IMR-90 (cell line): ENCODE measurements around the gene OLAH. TPM values are rescaled to one million over a fixed set of nuclear protein-coding genes. Genes with fewer than 3 reads are reported as not detected.

Experiments used
- ATAC-seq: fragments of 200-7000 bp; cut with Tn5 transposase; 2 replicates; pipeline ENCODE4 v1.9.1; 2020; ENCODE audit warnings: low read depth, mild to moderate bottlenecking, moderate library complexity
- BruUV-seq: library from RNA; stranded (reverse); fragments of 400-500 nt; replicated peaks from 2 replicates; lab custom pipeline; 2021; lab: Mats Ljungman, UMichigan
- CTCF ChIA-PET: fragments of 300-600 bp; formaldehyde crosslinking; extraction: SDS; loops from one replicate; lab custom pipeline; 2021; ENCODE audit warnings: antibody characterized with exemption; lab: Yijun Ruan, JAX
- POLR2A ChIA-PET: fragments of 300-600 bp; sonication (Branson Sonifier 250); formaldehyde crosslinking; loops from one replicate; lab custom pipeline; 2022; ENCODE audit warnings: antibody characterized with exemption; ENCODE audit not compliant: unreplicated experiment; lab: Charles Lee
- DNase-seq: peaks from one replicate; pipeline ENCODE4 v3.0.0; 2013
- H2AFZ ChIP-seq: replicated peaks from 2 replicates; pipeline ENCODE3; 2013; ENCODE audit warnings: low read length, mild to moderate bottlenecking; ENCODE audit not compliant: poor library complexity
- H2AK5ac ChIP-seq: 2 replicates; pipeline ENCODE4 v1.6.1; 2013; ENCODE audit warnings: low read depth, low read length, inconsistent platforms
- H2AK9ac ChIP-seq: replicated peaks from 2 replicates; pipeline ENCODE3; 2013; ENCODE audit warnings: mild to moderate bottlenecking, low read depth, low read length, moderate library complexity; ENCODE audit not compliant: poor library complexity
- H2BK120ac ChIP-seq: 2 replicates; pipeline ENCODE4 v1.6.1; 2013; ENCODE audit warnings: low read depth, low read length, inconsistent platforms
- H2BK15ac ChIP-seq: 3 replicates; pipeline ENCODE4 v1.6.1; 2013; ENCODE audit warnings: low read depth, low read length, inconsistent platforms
- H2BK20ac ChIP-seq: 2 replicates; pipeline ENCODE4 v1.6.1; 2013; ENCODE audit warnings: low read depth, mild to moderate bottlenecking, inconsistent platforms, low read length, moderate library complexity
- H2BK5ac ChIP-seq: 2 replicates; pipeline ENCODE4 v1.6.1; 2013; ENCODE audit warnings: mild to moderate bottlenecking, low read depth, low read length, inconsistent platforms; ENCODE audit not compliant: poor library complexity, severe bottlenecking
- H3K14ac ChIP-seq: replicated peaks from 2 replicates; pipeline ENCODE4 v1.6.1; 2013; ENCODE audit warnings: low read depth, low read length, inconsistent platforms
- H3K18ac ChIP-seq: 2 replicates; pipeline ENCODE4 v1.6.1; 2013; ENCODE audit warnings: low read depth, low read length, control low read depth
- H3K23ac ChIP-seq: 2 replicates; pipeline ENCODE4 v1.6.1; 2013; ENCODE audit warnings: low read depth, low read length, inconsistent platforms
- H3K27ac ChIP-seq: 2 replicates; pipeline ENCODE4 v1.5.1; 2013; ENCODE audit warnings: mild to moderate bottlenecking, control low read depth, low read length; ENCODE audit not compliant: insufficient read depth
- H3K27me3 ChIP-seq: 2 replicates; pipeline ENCODE4 v1.6.1; 2013; ENCODE audit warnings: low read length; ENCODE audit not compliant: control insufficient read depth, insufficient read depth
- H3K36me3 ChIP-seq: 2 replicates; pipeline ENCODE4 v1.6.1; 2013; ENCODE audit warnings: low read length, mixed read lengths; ENCODE audit not compliant: control insufficient read depth, insufficient read depth
- H3K4ac ChIP-seq: 2 replicates; pipeline ENCODE4 v1.6.1; 2013; ENCODE audit warnings: low read depth, low read length, inconsistent platforms
- H3K4me1 ChIP-seq: 2 replicates; pipeline ENCODE4 v1.6.1; 2013; ENCODE audit warnings: low read length, mixed read lengths; ENCODE audit not compliant: control insufficient read depth, insufficient read depth
- H3K4me2 ChIP-seq: 2 replicates; pipeline ENCODE4 v1.6.1; 2013; ENCODE audit warnings: low read depth, mild to moderate bottlenecking, control low read depth, low read length, moderate library complexity
- H3K4me3 ChIP-seq: 2 replicates; pipeline ENCODE4 v1.5.1; 2013; ENCODE audit warnings: low read depth, mild to moderate bottlenecking, control low read depth, low read length, moderate library complexity; ENCODE audit not compliant: insufficient read depth
- H3K56ac ChIP-seq: 2 replicates; pipeline ENCODE4 v1.6.1; 2013; ENCODE audit warnings: low read length, inconsistent platforms; ENCODE audit not compliant: insufficient read depth; ENCODE audit errors: extremely low read depth
- H3K79me1 ChIP-seq, 2 experiments: 2 replicates each; pipeline ENCODE4 v1.6.1; 2013; ENCODE audit warnings: low read length in 2 of 2, inconsistent platforms in 1 of 2, low read depth in 1 of 2
- H3K9ac ChIP-seq: 2 replicates; pipeline ENCODE4 v1.6.1; 2013; ENCODE audit warnings: low read depth, low read length, control low read depth
- H3K9me1 ChIP-seq: 2 replicates; pipeline ENCODE4 v1.6.1; 2013; ENCODE audit warnings: low read length, inconsistent platforms; ENCODE audit not compliant: insufficient read depth
- H3K9me3 ChIP-seq: 2 replicates; pipeline ENCODE4 v1.6.1; 2013; ENCODE audit warnings: low read length; ENCODE audit not compliant: control insufficient read depth, insufficient read depth
- H4K20me1 ChIP-seq: 2 replicates; pipeline ENCODE4 v1.6.1; 2013; ENCODE audit warnings: low read length, inconsistent platforms; ENCODE audit not compliant: insufficient read depth
- H4K5ac ChIP-seq: 2 replicates; pipeline ENCODE4 v1.6.1; 2013; ENCODE audit warnings: mild to moderate bottlenecking, low read depth, low read length, control low read depth
- H4K8ac ChIP-seq, 2 experiments: 2 replicates each; pipeline ENCODE4 v1.6.1; 2013; ENCODE audit warnings: low read depth in 2 of 2, low read length in 2 of 2, control low read depth in 1 of 2, inconsistent platforms in 1 of 2
- H4K91ac ChIP-seq: 2 replicates; pipeline ENCODE4 v1.6.1; 2013; ENCODE audit warnings: low read depth, low read length, inconsistent platforms; ENCODE audit not compliant: insufficient read depth
- BHLHE40 ChIP-seq: fragments of 150-350 bp; IDR thresholded peaks from 2 replicates; pipeline ENCODE4 v1.6.1; 2016; ENCODE audit warnings: mild to moderate bottlenecking, low read depth, low read length
- CEBPB ChIP-seq: IDR thresholded peaks from 2 replicates; pipeline ENCODE4 v1.6.1; 2012; ENCODE audit warnings: low read depth, low read length, improper control_type of control experiment
- CHD1 ChIP-seq: IDR thresholded peaks from 2 replicates; pipeline ENCODE4 v1.6.1; 2012; ENCODE audit warnings: low read depth, low read length, improper control_type of control experiment
- FOS ChIP-seq: fragments of 150-350 bp; IDR thresholded peaks from 2 replicates; pipeline ENCODE4 v1.6.1; 2016; ENCODE audit warnings: low read depth, low read length
- MAFK ChIP-seq: IDR thresholded peaks from 2 replicates; pipeline ENCODE4 v1.6.1; 2012; ENCODE audit warnings: low read depth, low read length, improper control_type of control experiment
- MAZ ChIP-seq: IDR thresholded peaks from 2 replicates; pipeline ENCODE4 v1.6.1; 2012; ENCODE audit warnings: low read depth, mild to moderate bottlenecking, low read length, improper control_type of control experiment, moderate library complexity, borderline replicate concordance
- NFE2L2 ChIP-seq: fragments of 150-350 bp; IDR thresholded peaks from 2 replicates; pipeline ENCODE4 v1.6.1; 2016; ENCODE audit warnings: low read depth, mild to moderate bottlenecking, low read length
- POLR2A ChIP-seq: IDR thresholded peaks from 2 replicates; pipeline ENCODE4 v1.6.1; 2012; ENCODE audit warnings: mild to moderate bottlenecking, low read depth, low read length
- RAD21 ChIP-seq: IDR thresholded peaks from 2 replicates; pipeline ENCODE4 v1.6.1; 2012; ENCODE audit warnings: low read length, improper control_type of control experiment
- RCOR1 ChIP-seq: IDR thresholded peaks from 2 replicates; pipeline ENCODE4 v1.6.1; 2012; ENCODE audit warnings: mild to moderate bottlenecking, low read length, improper control_type of control experiment; ENCODE audit not compliant: insufficient replicate concordance
- RFX5 ChIP-seq: IDR thresholded peaks from 2 replicates; pipeline ENCODE4 v1.8.0; 2012; ENCODE audit warnings: low read depth, mild to moderate bottlenecking, low read length, moderate library complexity
- WGBS, 2 experiments: methylation state at CpG; one replicate each; pipeline versions ENCODE4 v1.1.5 to v1.1.7; 2013; ENCODE audit warnings: missing lambda C conversion rate in 2 of 2; ENCODE audit not compliant: insufficient read length in 1 of 2; ENCODE audit errors: extremely low coverage in 2 of 2; 5-methylcytosine and 5-hydroxymethylcytosine counted together
- dilution Hi-C: fragments of 300-500 bp; cut with HindIII; formaldehyde crosslinking; loops from one replicate; pipeline ENCODE4 v1.14.3; 2018; ENCODE audit warnings: low sequenced_read_pairs; ENCODE audit not compliant: unreplicated experiment
- in situ Hi-C: fragments of 300-500 bp; cut with MboI; formaldehyde crosslinking; loops from 3 replicates; pipeline ENCODE4 v1.14.3; 2019; ENCODE audit warnings: low sequenced_read_pairs, inconsistent platforms, mixed read lengths
- intact Hi-C: fragments of 100-400 bp; cut with micrococcal nuclease; formaldehyde crosslinking; loops from 2 replicates; pipeline ENCODE4 v1.10.0; 2022
- polyA plus RNA-seq, 3 experiments: library from polyadenylated mRNA; depleted of rRNA; stranded (reverse); fragments of >200 nt; gene quantifications; 2 replicates each; pipeline ENCODE4 v1.2.3, GENCODE V29; 2012; ENCODE audit warnings: low replicate concordance in 1 of 3
- total RNA-seq: library from RNA; depleted of rRNA; stranded (reverse); fragments of >200 nt; gene quantifications from 2 replicates; pipeline ENCODE4 v1.2.3, GENCODE V29; 2012
- TF ChIP-seq, protein P1 (sequence below): fragments of 150-350 bp; IDR thresholded peaks from 2 replicates; pipeline ENCODE4 v1.6.1; 2016; ENCODE audit warnings: low read depth, mild to moderate bottlenecking, low read length, moderate library complexity, borderline replicate concordance
- TF ChIP-seq, protein P2 (sequence below): conservative IDR thresholded peaks from 2 replicates; pipeline ENCODE4 v1.5.1; 2012; ENCODE audit warnings: mild to moderate bottlenecking, low read depth, low read length, improper control_type of control experiment

The OLAH gene
- total and polyA plus RNA-seq, 2 of the 4 experiments (the other 2 are of a cell fraction) = not detected

DNA sequence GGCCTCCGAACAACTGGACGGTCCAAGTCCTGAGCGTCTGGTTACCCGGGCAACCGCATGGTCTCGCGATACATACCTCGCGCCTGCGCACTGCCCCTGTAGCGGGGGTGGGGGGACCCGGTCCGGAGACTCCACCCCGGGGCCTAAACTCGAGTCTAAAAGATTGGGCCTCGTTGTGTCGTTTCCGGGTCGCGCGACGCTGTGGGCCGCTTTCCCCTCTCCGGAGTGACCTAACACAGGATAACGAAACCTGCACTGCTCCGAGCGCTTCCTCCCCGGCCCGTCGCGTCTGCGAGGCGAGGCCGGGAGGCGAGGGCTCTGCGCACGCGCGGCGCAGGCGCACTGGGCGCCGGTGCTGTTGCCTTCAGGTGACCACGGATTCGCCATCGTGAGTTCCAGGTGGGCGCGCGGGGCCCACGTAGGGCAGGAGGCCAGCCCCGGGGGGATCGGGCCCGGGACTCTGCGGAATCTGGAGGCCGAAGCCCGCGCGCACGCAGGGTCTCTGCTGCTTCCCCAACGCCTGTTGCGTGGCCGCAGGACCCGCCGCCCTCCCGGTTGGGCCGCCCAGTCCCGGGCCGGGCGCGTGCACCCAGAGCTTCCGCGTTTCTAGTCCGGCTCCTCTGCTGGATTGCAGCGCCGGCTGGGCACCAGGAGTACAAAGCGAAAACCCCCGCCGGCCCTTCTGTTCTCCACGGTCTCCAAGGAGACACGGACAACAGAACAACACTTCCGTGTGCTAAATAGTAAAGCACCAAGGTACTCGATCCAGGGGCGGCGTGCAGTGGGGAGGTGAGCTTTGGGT is 53.5 kb downstream of the OLAH start, which contains the start of gene RPP38 (continued):
- TF ChIP-seq, protein P1, sequence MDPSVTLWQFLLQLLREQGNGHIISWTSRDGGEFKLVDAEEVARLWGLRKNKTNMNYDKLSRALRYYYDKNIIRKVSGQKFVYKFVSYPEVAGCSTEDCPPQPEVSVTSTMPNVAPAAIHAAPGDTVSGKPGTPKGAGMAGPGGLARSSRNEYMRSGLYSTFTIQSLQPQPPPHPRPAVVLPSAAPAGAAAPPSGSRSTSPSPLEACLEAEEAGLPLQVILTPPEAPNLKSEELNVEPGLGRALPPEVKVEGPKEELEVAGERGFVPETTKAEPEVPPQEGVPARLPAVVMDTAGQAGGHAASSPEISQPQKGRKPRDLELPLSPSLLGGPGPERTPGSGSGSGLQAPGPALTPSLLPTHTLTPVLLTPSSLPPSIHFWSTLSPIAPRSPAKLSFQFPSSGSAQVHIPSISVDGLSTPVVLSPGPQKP = no peak
- TF ChIP-seq CEBPB (no peak), RAD21 (no peak)

DNA sequence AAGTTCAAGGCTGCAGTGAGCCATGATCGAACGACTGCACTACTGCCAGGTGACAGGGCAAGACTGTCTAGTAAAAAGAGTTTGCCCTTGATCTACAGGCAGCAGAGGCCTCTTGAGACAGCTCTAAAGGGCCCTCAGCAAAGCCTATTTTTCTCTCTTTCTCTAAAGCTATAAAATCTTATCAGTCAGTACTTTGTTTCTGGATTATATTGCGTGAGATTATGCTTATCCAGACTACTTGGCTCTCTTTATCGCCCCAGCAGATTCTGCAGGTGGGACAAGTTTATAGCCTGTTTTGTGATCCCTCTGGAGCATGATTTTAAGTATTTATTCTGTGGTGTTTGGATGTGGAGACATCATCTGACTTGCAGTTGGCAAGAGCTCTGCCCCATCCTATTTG is 56.1 kb downstream of the OLAH start:
- Histone ChIP-seq H3K27ac (no peak overlapping the region), H3K27me3 (no peaks in the 10 kb centered on the region), H3K9ac (no peak overlapping the region), H3K9me1 (peaks cover 4% of the 10 kb centered on the region; the same call in 1 of the 2 replicates), H3K56ac (no peak overlapping the region), H2AFZ (no peak overlapping the region), H2AK9ac (no peak overlapping the region), H4K8ac (no peak overlapping the region), H3K4me2 (no peak overlapping the region), H3K9me3 (no peaks in the 10 kb centered on the region), H3K4me3 (no peak overlapping the region), H3K23ac (no peak overlapping the region), H2BK5ac (no peak overlapping the region), H2BK120ac (no peak overlapping the region), H4K91ac (no peak overlapping the region), H4K20me1 (no peaks in the 10 kb centered on the region; the same call in 1 of the 2 replicates), H3K36me3 (peaks cover 14% of the 10 kb centered on the region), H3K4me1 (no peaks in the 10 kb centered on the region; the same call in 1 of the 2 replicates), H2BK15ac (no peak overlapping the region), H2BK20ac (no peak overlapping the region), H4K5ac (no peak overlapping the region), H2AK5ac (no peak overlapping the region), H3K4ac (no peak overlapping the region), H3K18ac (no peak overlapping the region), H3K14ac (no peak overlapping the region), H3K79me1 (peaks cover 27 to 48% of the 10 kb centered on the region in 2 experiments)
- dilution Hi-C loops = no loop called here
- CTCF ChIA-PET = interaction anchor here (1.1 kb wide), 1 partner anchor 150 kb away, joined by 3 read pairs; no protein-coding TSS in a partner anchor
- POLR2A ChIA-PET = no interaction called here
- ATAC-seq (no peak), DNase-seq (no peak)
- WGBS, 2 experiments = 100% methylated on average over 2 of the region's 4 CpGs; no CpG with 5 or more reads in 1 of the 2 experiments
- intact Hi-C loops = loop anchor here (10.0 kb wide), 3 partner anchors 225 to 585 kb away; partner anchors contain the start of genes CDNF, HSPA14, MSANTD7 and SUV39H2
- BruUV-seq = no TSS peak
- in situ Hi-C loops = loop anchor here (25.0 kb wide), 1 partner anchor 588 kb away; no protein-coding TSS in a partner anchor
- TF ChIP-seq NFE2L2 (no peak), CHD1 (no peak), RCOR1 (no peak), MAZ (no peak), BHLHE40 (no peak), RFX5 (no peak), FOS (no peak), POLR2A (no peak), MAFK (no peak)
- TF ChIP-seq, protein P2, sequence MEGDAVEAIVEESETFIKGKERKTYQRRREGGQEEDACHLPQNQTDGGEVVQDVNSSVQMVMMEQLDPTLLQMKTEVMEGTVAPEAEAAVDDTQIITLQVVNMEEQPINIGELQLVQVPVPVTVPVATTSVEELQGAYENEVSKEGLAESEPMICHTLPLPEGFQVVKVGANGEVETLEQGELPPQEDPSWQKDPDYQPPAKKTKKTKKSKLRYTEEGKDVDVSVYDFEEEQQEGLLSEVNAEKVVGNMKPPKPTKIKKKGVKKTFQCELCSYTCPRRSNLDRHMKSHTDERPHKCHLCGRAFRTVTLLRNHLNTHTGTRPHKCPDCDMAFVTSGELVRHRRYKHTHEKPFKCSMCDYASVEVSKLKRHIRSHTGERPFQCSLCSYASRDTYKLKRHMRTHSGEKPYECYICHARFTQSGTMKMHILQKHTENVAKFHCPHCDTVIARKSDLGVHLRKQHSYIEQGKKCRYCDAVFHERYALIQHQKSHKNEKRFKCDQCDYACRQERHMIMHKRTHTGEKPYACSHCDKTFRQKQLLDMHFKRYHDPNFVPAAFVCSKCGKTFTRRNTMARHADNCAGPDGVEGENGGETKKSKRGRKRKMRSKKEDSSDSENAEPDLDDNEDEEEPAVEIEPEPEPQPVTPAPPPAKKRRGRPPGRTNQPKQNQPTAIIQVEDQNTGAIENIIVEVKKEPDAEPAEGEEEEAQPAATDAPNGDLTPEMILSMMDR = no peak
